Activated CD8-positive, alpha-beta T cell treated with anti-CD3 and anti-CD28 coated beads for 36 hours (primary cell): ENCODE results near the gene TOR1B. TPM values are rescaled to one million over a fixed set of nuclear protein-coding genes. Genes with fewer than 3 reads are reported as not detected.

Source experiments
- ATAC-seq: fragments of 200-7000 bp; cut with Tn5 transposase; one replicate; pipeline ENCODE4 v1.10.0; 2021; ENCODE audit warnings: mild to moderate bottlenecking, moderate library complexity
- CTCF ChIA-PET: fragments of 350-600 bp; sonication (Branson Sonifier 250); formaldehyde crosslinking; loops from one replicate; lab custom pipeline; 2021; ENCODE audit warnings: antibody characterized with exemption; lab: Charles Lee
- POLR2A ChIA-PET: fragments of 350-600 bp; sonication (Branson Sonifier 250); formaldehyde crosslinking; loops from one replicate; lab custom pipeline; 2021; ENCODE audit warnings: antibody characterized with exemption; lab: Charles Lee
- DNase-seq: peaks from one replicate; pipeline ENCODE4 v3.0.0-alpha.2; 2020
- H3K27ac Mint-ChIP-seq: one replicate; pipeline ENCODE4 v1.8.0; 2021; ENCODE audit warnings: mild to moderate bottlenecking, mixed read lengths
- H3K27me3 Mint-ChIP-seq: one replicate; pipeline ENCODE4 v1.8.0; 2021; ENCODE audit warnings: mixed read lengths
- H3K36me3 Mint-ChIP-seq: one replicate; pipeline ENCODE4 v1.8.0; 2021; ENCODE audit warnings: low read depth, mixed read lengths
- H3K4me1 Mint-ChIP-seq: one replicate; pipeline ENCODE4 v1.8.0; 2021; ENCODE audit warnings: low read depth, mixed read lengths
- H3K4me3 Mint-ChIP-seq: one replicate; pipeline ENCODE4 v1.8.0; 2021; ENCODE audit warnings: mild to moderate bottlenecking, moderate library complexity, mixed read lengths
- H3K9me3 Mint-ChIP-seq: one replicate; pipeline ENCODE4 v1.8.0; 2021; ENCODE audit warnings: mixed read lengths
- CTCF ChIP-seq: fragments of 200-600 bp; IDR thresholded peaks from one replicate; pipeline ENCODE4 v1.8.0; 2022; ENCODE audit warnings: antibody characterized with exemption, mild to moderate bottlenecking
- intact Hi-C: fragments of 100-400 bp; cut with micrococcal nuclease; formaldehyde crosslinking; loops from one replicate; pipeline ENCODE4 v1.10.0; 2022
- total RNA-seq, 2 experiments: library from RNA; stranded (reverse); gene quantifications; one replicate each; pipeline ENCODE4 v1.2.3, GENCODE V29; 2021

The TOR1B gene, protein sequence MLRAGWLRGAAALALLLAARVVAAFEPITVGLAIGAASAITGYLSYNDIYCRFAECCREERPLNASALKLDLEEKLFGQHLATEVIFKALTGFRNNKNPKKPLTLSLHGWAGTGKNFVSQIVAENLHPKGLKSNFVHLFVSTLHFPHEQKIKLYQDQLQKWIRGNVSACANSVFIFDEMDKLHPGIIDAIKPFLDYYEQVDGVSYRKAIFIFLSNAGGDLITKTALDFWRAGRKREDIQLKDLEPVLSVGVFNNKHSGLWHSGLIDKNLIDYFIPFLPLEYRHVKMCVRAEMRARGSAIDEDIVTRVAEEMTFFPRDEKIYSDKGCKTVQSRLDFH
- total RNA-seq, result 10 to 100 TPM; 18.5 to 19.8 TPM

GRCh38 chr9:129802833-129803675 lies at the start of gene TOR1B:
TOR1B (plus strand) TSS chr9:129803184; CDS start chr9:129803213, 29 bp downstream.
- peak within 1 kb of the TSS; percentile 83 for H3K4me3 Mint-ChIP-seq
- peak within 1 kb of the TSS; percentile 91 for H3K27ac Mint-ChIP-seq
- no peak for TF ChIP-seq CTCF
- no peaks in the 10 kb centered on the region for H3K27me3 Mint-ChIP-seq
- ATAC-seq, result peak; percentile 94
- H3K36me3 Mint-ChIP-seq, result peaks cover 23% of the 10 kb centered on the region
- ChIA-PET POLR2A (interaction anchor here (0.8 to 1.9 kb wide), 8 partner anchors 9 to 65 kb away, joined by 3 to 9 read pairs (median 5); partner anchors contain the start of gene TOR1A), CTCF (interaction anchor here (1.0 to 1.5 kb wide), 2 partner anchors 12 to 76 kb away, joined by 5 to 6 read pairs; no protein-coding TSS in a partner anchor)
- H3K4me1 Mint-ChIP-seq, result peaks cover 24% of the 10 kb centered on the region
- DNase-seq, result peak; percentile 96
- intact Hi-C loops, result no loop called here
- H3K9me3 Mint-ChIP-seq, result no peaks in the 10 kb centered on the region

DNA sequence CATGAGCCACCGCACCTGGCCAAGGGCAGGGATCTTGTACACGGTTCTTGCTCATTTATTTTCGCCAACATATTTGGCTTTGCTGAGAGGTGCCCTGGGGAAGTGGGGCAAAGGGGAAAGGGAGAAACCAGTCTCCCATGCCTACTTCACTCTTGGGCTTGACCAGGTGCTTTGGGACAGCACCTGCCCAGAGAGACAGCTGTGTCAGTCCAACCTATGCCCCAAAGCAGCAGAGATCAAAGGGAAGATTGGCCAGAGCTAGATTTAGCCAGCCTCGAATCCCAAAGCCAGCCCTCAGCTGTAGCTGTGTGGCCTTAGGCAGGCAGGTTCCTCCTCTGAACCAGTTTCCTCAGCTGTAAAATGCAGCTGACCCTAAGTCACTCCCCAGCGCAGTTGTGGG lies 47.8 kb upstream of the TOR1B start:
- Mint-ChIP-seq H3K4me1 (peaks cover 18% of the 10 kb centered on the region), H3K27me3 (peaks cover 6% of the 10 kb centered on the region), H3K36me3 (no peaks in the 10 kb centered on the region), H3K27ac (no peak overlapping the region), H3K4me3 (no peak overlapping the region), H3K9me3 (no peaks in the 10 kb centered on the region)
- ChIA-PET POLR2A (no interaction called here), CTCF (interaction anchor here (0.9 to 2.4 kb wide), 5 partner anchors 9 to 29 kb away, joined by 3 to 11 read pairs (median 7); no protein-coding TSS in a partner anchor)
- intact Hi-C loops, result no loop called here
- TF ChIP-seq CTCF, result no peak
- ATAC-seq, result no peak
- DNase-seq, result no peak

GRCh38 chr9:129756191-129756590 lies 46.8 kb upstream of the TOR1B start:
- no peak for ATAC-seq
- no peaks in the 10 kb centered on the region for H3K9me3 Mint-ChIP-seq
- no peak overlapping the region for H3K27ac Mint-ChIP-seq
- TF ChIP-seq CTCF, result no peak
- H3K36me3 Mint-ChIP-seq, result no peaks in the 10 kb centered on the region
- intact Hi-C loops, result no loop called here
- POLR2A ChIA-PET, result interaction anchor here (0.7 kb wide), 1 partner anchor 8 kb away, joined by 3 read pairs; no protein-coding TSS in a partner anchor
- peaks cover 6% of the 10 kb centered on the region for H3K27me3 Mint-ChIP-seq
- peaks cover 18% of the 10 kb centered on the region for H3K4me1 Mint-ChIP-seq
- H3K4me3 Mint-ChIP-seq, result no peak overlapping the region
- CTCF ChIA-PET, result interaction anchor here (0.6 to 2.4 kb wide), 5 partner anchors 10 to 203 kb away, joined by 3 to 11 read pairs (median 7); no protein-coding TSS in a partner anchor
- DNase-seq, result no peak

- Mint-ChIP-seq H3K9me3 (no peaks in the 10 kb centered on the region), H3K4me1 (peaks cover 18% of the 10 kb centered on the region), H3K27me3 (peaks cover 6% of the 10 kb centered on the region), H3K4me3 (no peak overlapping the region), H3K27ac (no peak overlapping the region), H3K36me3 (no peaks in the 10 kb centered on the region)
- DNase-seq (peak; percentile 10), ATAC-seq (peak; percentile 37)
- CTCF ChIA-PET, result interaction anchor here (1.7 to 2.4 kb wide), 2 partner anchors 27 to 31 kb away, joined by 4 to 11 read pairs; no protein-coding TSS in a partner anchor
- TF ChIP-seq CTCF, result no peak
- POLR2A ChIA-PET, result no interaction called here
- intact Hi-C loops, result no loop called here
These were observed 45.9 kb upstream of the TOR1B start for GRCh38 chr9:129757045-129757444.
